ENCODE measurements around the gene ITPK1.

ITPK1 gene

GRCh38 chr14:92942976-92943710 lies 172.6 kb downstream of the ITPK1 start:
- Histone ChIP-seq H3K36me3 (ENCODE audit: insufficient read depth, low read length) (peaks cover 49% of the 10 kb centered on the region), H3K9me3 (ENCODE audit: insufficient read depth, low read length, severe bottlenecking) (no peaks in the 10 kb centered on the region), H3K4me3 (ENCODE audit: low read depth in 1 of 2, low read length in 2 of 2) (no peak overlapping the region), H3K4me2 (ENCODE audit: insufficient read depth, low read length) (no peak overlapping the region), H3K27me3 (ENCODE audit: insufficient read depth, low read length, poor library complexity) (no peaks in the 10 kb centered on the region), H4K20me1 (ENCODE audit: insufficient read depth, low read length) (0 out of 2 replicates have a peak, but pooled peaks cover 8% of the 10 kb centered on the region), H2AFZ (ENCODE audit: low read depth, low read length) (no peak overlapping the region), H3K4me1 (ENCODE audit: insufficient read depth, low read length) (no peaks in the 10 kb centered on the region), H3K9ac (ENCODE audit: low read depth, low read length) (no peak overlapping the region), H3K27ac (ENCODE audit: low read length) (no peak overlapping the region), H3K79me2 (ENCODE audit: insufficient read depth, low read length) (no peaks in the 10 kb centered on the region)
- TF ChIP-seq CTCF (IDR thresholded peaks at IDR 0.05; ENCODE audit: borderline replicate concordance, extremely low read depth, low read length, poor library complexity, severe bottlenecking) (no peak), EZH2 (IDR thresholded peaks at IDR 0.05; ENCODE audit: borderline replicate concordance, low read depth, low read length, severe bottlenecking) (no peak)
- DNase-seq, result no peak
- no peak for ATAC-seq (ENCODE audit: insufficient read depth, low read depth)

- no peaks in the 10 kb centered on the region for H3K4me1 ChIP-seq (ENCODE audit: insufficient read depth, low read length)
- H2AFZ ChIP-seq (ENCODE audit: low read depth, low read length), result no peak overlapping the region
- no peak overlapping the region for H3K4me2 ChIP-seq (ENCODE audit: insufficient read depth, low read length)
- peaks cover 44% of the 10 kb centered on the region for H3K36me3 ChIP-seq (ENCODE audit: insufficient read depth, low read length)
- H3K9me3 ChIP-seq (ENCODE audit: insufficient read depth, low read length, severe bottlenecking), result no peaks in the 10 kb centered on the region
- no peak for TF ChIP-seq CTCF (IDR thresholded peaks at IDR 0.05; ENCODE audit: borderline replicate concordance, extremely low read depth, low read length, poor library complexity, severe bottlenecking)
- TF ChIP-seq EZH2 (IDR thresholded peaks at IDR 0.05; ENCODE audit: borderline replicate concordance, low read depth, low read length, severe bottlenecking), result no peak
- no peaks in the 10 kb centered on the region for H3K79me2 ChIP-seq (ENCODE audit: insufficient read depth, low read length)
- H3K27me3 ChIP-seq (ENCODE audit: insufficient read depth, low read length, poor library complexity), result no peaks in the 10 kb centered on the region
- ATAC-seq (ENCODE audit: insufficient read depth, low read depth) (no peak), DNase-seq (no peak)
- H3K9ac ChIP-seq (ENCODE audit: low read depth, low read length), result no peak overlapping the region
- no peak overlapping the region for H3K27ac ChIP-seq (ENCODE audit: low read length)
- 0 out of 2 replicates have a peak, but pooled peaks cover 8% of the 10 kb centered on the region for H4K20me1 ChIP-seq (ENCODE audit: insufficient read depth, low read length)
- H3K4me3 ChIP-seq (ENCODE audit: low read depth in 1 of 2, low read length in 2 of 2), result no peak overlapping the region
These were observed 173.1 kb downstream of the ITPK1 start for GRCh38 chr14:92942576-92942975.

GRCh38 chr14:92942136-92942535 lies 173.6 kb downstream of the ITPK1 start:
- no peak overlapping the region for H3K4me2 ChIP-seq (ENCODE audit: insufficient read depth, low read length)
- H3K79me2 ChIP-seq (ENCODE audit: insufficient read depth, low read length), result no peaks in the 10 kb centered on the region
- H3K9ac ChIP-seq (ENCODE audit: low read depth, low read length), result no peak overlapping the region
- ATAC-seq (ENCODE audit: insufficient read depth, low read depth) (no peak), DNase-seq (no peak)
- no peaks in the 10 kb centered on the region for H3K4me1 ChIP-seq (ENCODE audit: insufficient read depth, low read length)
- H3K27ac ChIP-seq (ENCODE audit: low read length), result no peak overlapping the region
- no peaks in the 10 kb centered on the region for H3K9me3 ChIP-seq (ENCODE audit: insufficient read depth, low read length, severe bottlenecking)
- peaks cover 45% of the 10 kb centered on the region for H3K36me3 ChIP-seq (ENCODE audit: insufficient read depth, low read length)
- no peaks in the 10 kb centered on the region for H3K27me3 ChIP-seq (ENCODE audit: insufficient read depth, low read length, poor library complexity)
- 0 out of 2 replicates have a peak, but pooled peaks cover 8% of the 10 kb centered on the region for H4K20me1 ChIP-seq (ENCODE audit: insufficient read depth, low read length)
- TF ChIP-seq CTCF (IDR thresholded peaks at IDR 0.05; ENCODE audit: borderline replicate concordance, extremely low read depth, low read length, poor library complexity, severe bottlenecking), result no peak
- TF ChIP-seq EZH2 (IDR thresholded peaks at IDR 0.05; ENCODE audit: borderline replicate concordance, low read depth, low read length, severe bottlenecking), result no peak
- H3K4me3 ChIP-seq (ENCODE audit: low read depth in 1 of 2, low read length in 2 of 2), result no peak overlapping the region
- no peak overlapping the region for H2AFZ ChIP-seq (ENCODE audit: low read depth, low read length)

Measured in DND-41 (cell line).